ENCODE results near the gene FBXL16. TPM values are rescaled to one million over a fixed set of nuclear protein-coding genes. Genes with fewer than 3 reads are reported as not detected.

Gene FBXL16
- total RNA-seq, 4 donors from 2014 or later: 0.42 to 1.2 (median 0.51) TPM

GRCh38 chr16:669666-670065 lies 35.9 kb downstream of the FBXL16 start:
- Histone ChIP-seq H3K27me3 (no peaks in the 10 kb centered on the region), H3K36me3 (peaks cover 42 to 56% (median 50%) of the 10 kb centered on the region in 4 donors), H3K4me1 (peaks cover 15 to 34% (median 26%) of the 10 kb centered on the region in 4 donors), H3K27ac (replicated peaks in 1 of 4) (no peak overlapping the region), H3K9me3 (no peaks in the 10 kb centered on the region), H3K4me3 (no peak overlapping the region)
- intact Hi-C loops (cut with DNase I): no loop called here
- WGBS: 92% methylated on average over 5 of the region's 13 CpGs
- DNase-seq (ENCODE audit: extremely low spot score): no peak
- TF ChIP-seq POLR2A (IDR thresholded peaks at IDR 0.05; ENCODE audit: low read depth) (no peak), CTCF (IDR thresholded peaks at IDR 0.05) (no peak), EP300 (IDR thresholded peaks at IDR 0.05) (no peak), POLR2AphosphoS5 (IDR thresholded peaks at IDR 0.05) (no peak)

- Histone ChIP-seq H3K4me1 (peaks cover 15 to 28% (median 24%) of the 10 kb centered on the region in 4 donors), H3K9me3 (no peaks in the 10 kb centered on the region), H3K36me3 (peaks cover 41 to 49% (median 47%) of the 10 kb centered on the region in 4 donors), H3K27me3 (no peaks in the 10 kb centered on the region), H3K27ac (replicated peaks in 1 of 4) (peak overlapping the region; percentile 86 to 92 (median 90)), H3K4me3 (peak overlapping the region; percentile 81 to 99 (median 94))
- WGBS: 45% methylated on average over 6 of the region's 50 CpGs
- no peak for DNase-seq (ENCODE audit: extremely low spot score)
- intact Hi-C loops (cut with DNase I): no loop called here
- TF ChIP-seq CTCF (IDR thresholded peaks at IDR 0.05) (no peak), EP300 (IDR thresholded peaks at IDR 0.05) (no peak), POLR2AphosphoS5 (IDR thresholded peaks at IDR 0.05) (no peak), POLR2A (IDR thresholded peaks at IDR 0.05; ENCODE audit: low read depth) (no peak)
Measured at GRCh38 chr16:668519-669171, 37.0 kb downstream of the FBXL16 start.

- 0% methylated on average over 9 of the region's 78 CpGs for WGBS
Measured at GRCh38 chr16:667780-668518, 37.7 kb downstream of the FBXL16 start, which contains the start of gene RHOT2. RHOT2 (plus strand) TSS chr16:668132; CDS start chr16:668200, 68 bp downstream.

GRCh38 chr16:667113-667779 lies 38.4 kb downstream of the FBXL16 start:
- peaks cover 15 to 28% (median 24%) of the 10 kb centered on the region in 4 donors for H3K4me1 ChIP-seq
- DNase-seq (ENCODE audit: extremely low spot score): no peak
- intact Hi-C loops (cut with DNase I): no loop called here
- peak overlapping the region; percentile 86 to 92 (median 90) for H3K27ac ChIP-seq (replicated peaks in 1 of 4)
- H3K4me3 ChIP-seq: peak overlapping the region; percentile 81 to 99 (median 94)
- no peak for TF ChIP-seq CTCF (IDR thresholded peaks at IDR 0.05)
- H3K27me3 ChIP-seq: no peaks in the 10 kb centered on the region
- 84% methylated on average over 17 of the region's 22 CpGs for WGBS
- H3K9me3 ChIP-seq: no peaks in the 10 kb centered on the region
- peaks cover 27 to 35% (median 33%) of the 10 kb centered on the region in 4 donors for H3K36me3 ChIP-seq

More at GRCh38 chr16:667780-668518, 37.7 kb downstream of the FBXL16 start, which contains the start of gene RHOT2:
- peak; percentile 98 for DNase-seq (ENCODE audit: extremely low spot score)
- Histone ChIP-seq H3K36me3 (peaks cover 34 to 43% (median 40%) of the 10 kb centered on the region in 4 donors), H3K27me3 (no peaks in the 10 kb centered on the region), H3K4me3 (peak within 1 kb of the TSS; percentile 81 to 99 (median 94)), H3K27ac (replicated peaks in 1 of 4) (peak within 1 kb of the TSS; percentile 86 to 92 (median 90)), H3K4me1 (peaks cover 15 to 28% (median 24%) of the 10 kb centered on the region in 4 donors), H3K9me3 (no peaks in the 10 kb centered on the region)
- TF ChIP-seq POLR2AphosphoS5 (IDR thresholded peaks at IDR 0.05) (peak; percentile 81 to 88), EP300 (IDR thresholded peaks at IDR 0.05) (no peak), POLR2A (IDR thresholded peaks at IDR 0.05; ENCODE audit: low read depth) (peak; percentile 52), CTCF (IDR thresholded peaks at IDR 0.05) (peak; percentile 96 to 98 (median 96))
- intact Hi-C loops (cut with DNase I): no loop called here
